GM12878 (cell line): Measurements from ENCODE around the gene DCST1. TPM values are rescaled to one million over a fixed set of nuclear protein-coding genes. Genes with fewer than 3 reads are reported as not detected.

Source experiments
- BACH1 ChIP-seq: fragments of 450-650 bp; IDR thresholded peaks from 2 replicates; pipeline ENCODE4 v1.6.1; 2017; ENCODE audit warnings: mild to moderate bottlenecking, borderline replicate concordance
- BMI1 ChIP-seq: fragments of 450-650 bp; IDR thresholded peaks from 2 replicates; pipeline ENCODE4 v1.6.1; 2016; ENCODE audit warnings: mild to moderate bottlenecking, moderate library complexity, borderline replicate concordance
- CHD2 ChIP-seq: IDR thresholded peaks from 2 replicates; pipeline ENCODE4 v1.6.1; 2011; ENCODE audit warnings: low read depth, low read length, improper control_type of control experiment, borderline replicate concordance
- CREB1 ChIP-seq: IDR thresholded peaks from 2 replicates; pipeline ENCODE4 v1.6.1; 2012; ENCODE audit warnings: low read depth, mild to moderate bottlenecking, inconsistent platforms
- EED ChIP-seq: sonication (generic); IDR thresholded peaks from 2 replicates; pipeline ENCODE4 v1.6.1; 2016; ENCODE audit warnings: antibody characterized with exemption, low read depth
- ESRRA ChIP-seq: IDR thresholded peaks from 2 replicates; pipeline ENCODE4 v1.6.1; 2012; ENCODE audit warnings: mild to moderate bottlenecking, low read length, improper control_type of control experiment
- IKZF1 ChIP-seq: fragments of 450-650 bp; conservative IDR thresholded peaks from 2 replicates; pipeline ENCODE4 v1.6.1; 2017; ENCODE audit warnings: antibody characterized with exemption, mild to moderate bottlenecking
- KLF5 ChIP-seq: fragments of 450-650 bp; IDR thresholded peaks from 2 replicates; pipeline ENCODE4 v1.6.1; 2014; ENCODE audit warnings: mild to moderate bottlenecking; ENCODE audit not compliant: partially characterized antibody
- MAX ChIP-seq: IDR thresholded peaks from 2 replicates; pipeline ENCODE4 v1.6.1; 2012; ENCODE audit warnings: low read depth, low read length, improper control_type of control experiment
- MXI1 ChIP-seq: fragments of 150-350 bp; IDR thresholded peaks from 2 replicates; pipeline ENCODE4 v1.6.1; 2011; ENCODE audit warnings: low read depth, mild to moderate bottlenecking, inconsistent platforms, low read length, improper control_type of control experiment
- NFIC ChIP-seq: IDR thresholded peaks from 2 replicates; pipeline ENCODE4 v1.6.1; 2012; ENCODE audit warnings: low read depth, mild to moderate bottlenecking, inconsistent platforms, low read length, moderate library complexity
- NFYB ChIP-seq: IDR thresholded peaks from 2 replicates; pipeline ENCODE4 v1.6.1; 2011; ENCODE audit warnings: low read depth, mild to moderate bottlenecking, low read length, improper control_type of control experiment, moderate library complexity; ENCODE audit not compliant: insufficient read depth
- NKRF ChIP-seq: fragments of 450-650 bp; conservative IDR thresholded peaks from 2 replicates; pipeline ENCODE4 v1.6.1; 2017; ENCODE audit warnings: mild to moderate bottlenecking, moderate library complexity
- NR2F1 ChIP-seq: fragments of 450-650 bp; conservative IDR thresholded peaks from 2 replicates; pipeline ENCODE4 v1.6.1; 2017; ENCODE audit warnings: mild to moderate bottlenecking
- PBX3 ChIP-seq: IDR thresholded peaks from 2 replicates; pipeline ENCODE4 v1.6.1; 2011; ENCODE audit warnings: mild to moderate bottlenecking, low read depth, low read length, moderate library complexity; ENCODE audit not compliant: insufficient replicate concordance
- POLR2AphosphoS5 ChIP-seq: IDR thresholded peaks from 2 replicates; pipeline ENCODE4 v1.6.1; 2011; ENCODE audit warnings: mild to moderate bottlenecking, low read length, inconsistent platforms
- RB1 ChIP-seq: fragments of 450-650 bp; formaldehyde crosslinking; IDR thresholded peaks from 2 replicates; pipeline ENCODE4 v1.6.1; 2017; ENCODE audit warnings: mild to moderate bottlenecking, borderline replicate concordance
- RELB ChIP-seq: fragments of 450-650 bp; IDR thresholded peaks from 2 replicates; pipeline ENCODE4 v1.6.1; 2017; ENCODE audit warnings: low read depth, mild to moderate bottlenecking, moderate library complexity
- SREBF2 ChIP-seq: IDR thresholded peaks from 2 replicates; pipeline ENCODE4 v1.6.1; 2012; ENCODE audit warnings: mild to moderate bottlenecking, low read length
- SUZ12 ChIP-seq: fragments of 200-600 bp; sonication (generic); IDR thresholded peaks from one replicate; pipeline ENCODE4 v1.6.1; 2018; ENCODE audit warnings: antibody characterized with exemption, mild to moderate bottlenecking; ENCODE audit not compliant: unreplicated experiment
- TAF1 ChIP-seq: IDR thresholded peaks from 2 replicates; pipeline ENCODE4 v1.6.1; 2011; ENCODE audit warnings: mild to moderate bottlenecking, low read depth, low read length, borderline replicate concordance
- TCF3 ChIP-seq: IDR thresholded peaks from 2 replicates; pipeline ENCODE4 v1.6.1; 2012; ENCODE audit warnings: low read depth, mild to moderate bottlenecking, low read length, borderline replicate concordance; ENCODE audit not compliant: insufficient read depth
- ZBED1 ChIP-seq: IDR thresholded peaks from 2 replicates; pipeline ENCODE4 v1.6.1; 2016; ENCODE audit warnings: borderline replicate concordance
- polyA plus RNA-seq, 11 experiments: library from polyadenylated mRNA; depleted of rRNA in 4 of 11; unstranded in 6 of 11; stranded (reverse) in 5 of 11; fragments of >200 nt; fragmentation: Nextera tagmentation in 4 of 11; fragmentation: Illumina TruSeq in 1 of 11; extraction: Ambion mirVana in 4 of 11; extraction: Trizol in 1 of 11; gene quantifications; 1 replicate in 1 of 11; 2 replicates in 10 of 11; pipeline versions ENCODE4 v1.2.1 to v1.2.3, GENCODE V29; 2011 to 2016; ENCODE audit warnings: inconsistent platforms in 2 of 11, missing spikeins in 2 of 11, low read depth in 1 of 11
- total RNA-seq, 4 experiments: library from RNA; depleted of rRNA in 3 of 4; stranded (reverse); fragments of >200 nt in 3 of 4; fragmentation: Illumina TruSeq in 1 of 4; extraction: Trizol in 1 of 4; gene quantifications; 2 replicates each; pipeline versions ENCODE4 v1.2.1 to v1.2.3, GENCODE V29; 2013 to 2021

DCST1 gene
- total and polyA plus RNA-seq, 10 of the 15 experiments (the other 5 are each of a cell fraction or from before 2014, with no cell fraction given): not detected

GRCh38 chr1:154998818-154999570, 34.6 kb upstream of the DCST1 start (continued):
- TF ChIP-seq RB1 (peak; percentile 67; the same call in 1 of the 2 replicates), IKZF1 (peak; percentile 76), SUZ12 (no peak), BACH1 (peak; percentile 29; the same call in 1 of the 2 replicates), PBX3 (no peak), RELB (no peak; the same call in 1 of the 2 replicates), NFYB (no peak), TCF3 (no peak; the same call in 1 of the 2 replicates), CHD2 (peak; percentile 33; the same call in 1 of the 2 replicates), SREBF2 (no peak), TAF1 (no peak), NKRF (peak; percentile 54; the same call in 1 of the 2 replicates), KLF5 (peak; percentile 39), POLR2AphosphoS5 (0 out of 2 replicates have a peak, but pooled peaks have one; percentile 45), MXI1 (no peak), BMI1 (no peak), NR2F1 (peak; percentile 24; the same call in 1 of the 2 replicates), EED (peak; percentile 62; the same call in 1 of the 2 replicates), ZBED1 (peak; percentile 64; the same call in 1 of the 2 replicates), NFIC (no peak), MAX (no peak), ESRRA (no peak), CREB1 (no peak)
